Left renal pelvis (tissue), 4 donors: ENCODE results near the gene UBE4B. TPM values are rescaled to one million over a fixed set of nuclear protein-coding genes. Genes with fewer than 3 reads are reported as not detected.

ENCODE experiments used
- DNase-seq, 4 donors: peaks; one replicate each; pipeline ENCODE4 v3.0.0-alpha.2; 2013; ENCODE audit warnings: low read depth in 4 of 4, low spot score in 3 of 4
- polyA plus RNA-seq, 4 donors: library from polyadenylated mRNA; unstranded; fragments of 120-200 nt; gene quantifications; one replicate each; pipeline ENCODE4 v1.2.1, GENCODE V29; 2013; ENCODE audit not compliant: insufficient read length in 4 of 4

UBE4B gene
- polyA plus RNA-seq, 4 donors, result 45.2 to 54.5 (median 52.3) TPM

- DNase-seq, result no peak
Measured at GRCh38 chr1:10168912-10169514, 136.3 kb downstream of the UBE4B start.

GRCh38 chr1:10170239-10170574 lies 137.4 kb downstream of the UBE4B start:
- DNase-seq, result no peak

DNA sequence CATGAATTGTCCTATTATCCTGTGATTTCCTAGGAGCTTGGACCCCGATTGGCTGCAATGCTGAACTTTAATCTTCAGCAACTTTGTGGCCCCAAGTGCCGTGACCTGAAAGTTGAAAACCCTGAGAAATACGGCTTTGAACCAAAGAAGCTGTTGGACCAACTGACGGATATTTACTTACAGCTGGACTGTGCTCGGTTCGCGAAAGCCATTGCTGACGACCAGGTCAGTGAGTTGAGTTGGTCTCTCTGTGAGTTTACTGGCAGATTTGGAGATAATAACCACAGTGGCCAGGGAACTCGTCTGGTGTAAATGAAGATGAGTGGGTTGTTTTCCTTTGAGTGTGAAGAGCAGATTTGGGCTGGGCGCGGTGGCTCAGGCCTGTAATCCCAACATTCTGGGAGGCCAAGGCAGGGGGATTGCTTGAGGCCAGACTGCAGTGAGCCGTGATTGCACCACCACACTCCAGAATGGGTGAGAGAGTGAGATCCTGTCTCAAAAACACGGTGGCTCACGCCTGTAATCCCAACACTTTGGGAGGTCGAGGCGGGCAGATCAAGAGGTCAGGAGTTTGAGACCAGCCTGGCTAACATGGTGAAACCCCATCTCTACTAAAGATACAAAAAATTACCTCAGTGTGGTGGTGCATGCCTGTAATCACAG lies 138.5 kb downstream of the UBE4B start:
- no peak for DNase-seq

GRCh38 chr1:10171995-10172669 lies 139.4 kb downstream of the UBE4B start:
- DNase-seq, result no peak

DNA sequence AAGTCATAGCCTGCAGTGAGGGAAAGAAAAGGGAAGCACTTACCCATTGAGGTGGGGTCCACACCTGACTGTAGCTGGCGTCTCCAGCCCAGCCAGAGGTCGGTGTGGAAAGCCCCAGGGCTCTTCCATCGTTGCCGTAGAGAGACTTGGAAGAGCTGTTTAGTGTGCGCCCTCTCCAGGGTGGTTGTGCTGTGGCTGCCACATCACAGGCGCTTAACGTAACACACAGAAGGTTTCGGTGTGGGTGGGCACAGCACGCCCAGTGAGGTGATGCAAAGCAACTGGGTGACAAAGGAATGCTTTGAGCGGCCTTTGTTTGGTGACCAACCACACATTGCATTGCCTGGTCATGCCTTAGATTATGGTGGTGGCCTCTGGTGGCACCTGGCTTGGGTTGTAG lies 140.8 kb downstream of the UBE4B start:
- DNase-seq, result no peak

- no peak for DNase-seq
Measured at GRCh38 chr1:10177876-10178275, 145.1 kb downstream of the UBE4B start.

DNA sequence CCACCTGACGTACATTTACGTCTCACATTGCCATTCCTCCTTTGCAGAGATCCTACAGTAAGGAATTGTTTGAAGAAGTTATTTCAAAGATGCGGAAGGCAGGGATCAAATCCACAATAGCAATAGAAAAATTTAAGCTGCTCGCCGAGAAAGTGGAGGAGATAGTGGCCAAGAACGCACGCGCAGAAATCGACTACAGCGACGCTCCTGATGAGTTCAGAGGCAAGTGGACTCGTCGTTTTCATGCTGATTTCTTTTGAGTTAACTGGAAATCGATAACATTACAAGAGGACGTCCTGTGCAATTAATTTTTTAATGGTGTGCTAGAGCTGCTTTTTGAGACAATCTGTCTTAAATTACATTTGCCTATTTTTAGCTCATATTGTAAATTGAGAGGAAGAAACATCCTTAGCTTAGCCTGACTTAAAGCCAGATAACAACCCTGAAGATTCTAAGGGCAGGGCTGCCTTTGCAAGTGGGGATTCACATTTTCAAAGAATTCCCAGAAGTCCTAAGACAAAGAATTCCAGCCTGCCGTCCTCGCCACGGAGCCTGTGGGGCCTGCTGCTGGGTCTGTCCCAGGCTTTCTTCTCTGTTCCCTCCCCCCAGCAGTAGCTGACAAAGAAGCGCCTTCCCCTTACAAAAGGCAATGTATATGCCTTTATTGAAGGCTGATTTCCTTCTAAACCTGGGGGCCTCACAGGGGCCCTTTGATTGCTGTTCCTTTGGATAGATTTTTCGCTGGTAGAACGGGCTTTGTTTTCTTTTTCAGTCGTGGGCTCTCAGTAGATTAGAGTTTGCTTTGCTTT lies 146.0 kb downstream of the UBE4B start:
- no peak for DNase-seq

GRCh38 chr1:10179406-10180091 lies 146.8 kb downstream of the UBE4B start:
- no peak for DNase-seq

DNA sequence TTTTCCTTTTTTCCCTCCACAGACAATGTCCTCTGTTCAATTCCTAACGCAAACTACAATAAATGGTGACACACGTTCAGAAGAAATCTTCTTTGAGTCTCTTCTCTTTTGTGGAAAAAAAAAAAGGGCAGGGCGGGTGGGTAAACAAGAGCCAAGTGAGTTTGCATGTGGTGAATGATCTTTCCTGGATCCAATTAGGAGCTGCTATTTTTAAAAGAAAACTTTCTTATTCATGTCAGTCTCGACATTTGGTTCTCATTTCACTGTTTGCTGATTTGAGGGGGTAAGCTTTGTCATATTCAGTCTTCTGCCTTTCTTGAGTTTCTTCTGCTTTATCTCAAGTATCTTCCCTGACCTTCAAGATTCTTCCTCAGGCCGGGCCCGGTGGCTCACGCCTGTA lies 148.4 kb downstream of the UBE4B start:
- no peak for DNase-seq

- DNase-seq, result no peak
Measured at GRCh38 chr1:10185759-10186158, 153.0 kb downstream of the UBE4B start.

DNA sequence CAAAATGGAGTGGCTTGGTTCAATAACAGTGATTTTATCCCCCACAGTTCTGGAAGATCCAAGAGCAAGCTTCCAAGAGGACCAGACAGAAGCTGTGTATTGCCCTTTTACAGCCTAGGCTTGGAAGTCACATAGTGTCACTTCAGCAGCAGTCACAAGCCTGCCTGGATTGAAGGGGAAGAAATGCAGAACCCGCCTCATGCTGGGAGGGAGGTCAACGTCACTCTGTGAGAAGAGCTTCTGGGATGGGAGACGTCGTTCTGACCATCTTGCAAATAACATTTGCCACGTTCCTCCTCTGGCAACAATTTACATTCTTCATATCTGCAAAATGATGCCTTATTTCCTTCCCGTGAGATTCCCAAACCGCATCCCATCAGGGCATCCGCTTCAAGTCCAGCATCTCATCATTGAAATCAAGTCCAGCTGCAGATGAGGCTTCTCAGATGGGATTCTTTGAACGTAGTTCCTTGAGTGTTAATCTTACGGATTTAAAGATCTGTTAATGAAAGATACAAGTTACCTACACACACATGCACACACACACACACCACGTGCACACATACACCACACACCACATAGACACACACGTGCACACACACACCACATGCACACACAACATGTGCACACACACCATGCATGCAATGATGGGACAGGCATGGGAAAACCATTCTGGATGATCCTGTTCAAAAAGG lies 153.7 kb downstream of the UBE4B start:
- no peak for DNase-seq

- no peak for DNase-seq
Measured at GRCh38 chr1:10187026-10187334, 154.2 kb downstream of the UBE4B start.

GRCh38 chr1:10188133-10188650 lies 155.4 kb downstream of the UBE4B start:
- DNase-seq, result no peak

- no peak for DNase-seq
Measured at GRCh38 chr1:10189659-10190058, 156.9 kb downstream of the UBE4B start.

DNA sequence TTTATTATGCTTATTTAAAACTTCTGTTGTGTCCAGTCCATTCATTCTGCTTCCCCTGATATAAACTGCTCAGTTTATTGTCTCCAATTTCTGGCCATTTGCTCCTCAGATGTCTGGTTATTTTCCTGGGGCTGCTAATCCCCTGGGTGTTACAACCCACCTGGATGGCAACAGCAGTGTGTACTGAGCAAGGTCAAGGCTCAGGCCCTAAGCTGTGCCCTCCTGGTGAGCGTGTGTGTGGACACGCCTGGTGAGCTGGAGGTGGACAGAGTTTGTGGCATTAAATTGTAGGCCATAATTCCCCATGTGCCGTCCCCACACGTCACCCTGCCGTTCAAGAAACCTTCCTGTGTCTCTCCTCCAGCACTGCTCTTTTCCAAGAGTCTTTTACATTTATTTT lies 159.5 kb downstream of the UBE4B start:
- DNase-seq, result no peak

GRCh38 chr1:10193288-10193687 lies 160.5 kb downstream of the UBE4B start:
- no peak for DNase-seq

DNA sequence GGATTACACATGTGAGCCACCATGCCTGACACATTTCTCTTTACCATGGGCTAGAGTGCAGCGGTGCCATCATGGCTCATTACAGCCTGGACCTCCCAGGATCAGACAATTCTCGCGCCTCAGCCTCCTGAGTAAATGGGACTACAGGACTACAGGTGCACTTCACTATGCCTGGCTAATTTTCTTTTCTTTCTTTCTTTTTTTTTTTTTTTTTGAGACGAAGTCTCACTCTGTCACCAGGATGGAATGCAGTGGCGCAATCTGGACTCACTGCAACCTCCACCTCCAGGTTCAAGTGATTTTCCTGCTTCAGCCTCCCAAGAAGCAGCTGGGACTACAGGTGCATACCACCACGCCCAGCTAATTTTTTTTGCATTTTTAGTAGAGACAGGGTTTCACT lies 162.8 kb downstream of the UBE4B start:
- no peak for DNase-seq

DNA sequence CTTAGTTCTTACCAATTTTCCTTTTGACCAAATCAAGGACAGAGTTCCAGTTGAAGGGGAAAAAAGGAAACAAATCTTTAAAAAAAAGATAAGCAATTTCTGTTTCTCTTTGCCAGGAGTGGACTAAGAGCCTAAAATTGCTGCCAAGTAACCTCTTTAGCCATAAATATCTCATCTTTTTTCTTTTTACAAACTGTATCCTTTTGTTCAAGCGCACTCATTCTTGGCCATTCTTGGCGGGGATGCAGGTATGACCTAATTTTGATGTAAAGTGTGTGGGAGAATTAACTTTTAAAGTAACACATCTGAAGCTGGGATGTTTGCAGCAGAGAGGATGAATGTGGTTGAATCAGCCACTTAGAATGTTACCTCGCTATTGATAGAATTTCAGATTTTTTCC lies 164.2 kb downstream of the UBE4B start:
- DNase-seq, result no peak

- DNase-seq, result no peak
Measured at GRCh38 chr1:10200620-10201019, 167.9 kb downstream of the UBE4B start.

- no peak for DNase-seq
Measured at GRCh38 chr1:10204003-10204642, 171.4 kb downstream of the UBE4B start.
